ENCODE results near the gene TACC2.

- no peak for TF ChIP-seq EZH2 (IDR thresholded peaks at IDR 0.05; ENCODE audit: insufficient read depth, poor library complexity, severe bottlenecking)
- no peak for TF ChIP-seq EZH2phosphoT487 (IDR thresholded peaks at IDR 0.05; ENCODE audit: insufficient read depth, low read depth)
Observed at GRCh38 chr10:122176232-122177213, 187.6 kb downstream of the TACC2 start.
